HCEC 1CT (cell line): ENCODE measurements around the gene KCNC3.

Source experiments
- DNase-seq: peaks from one replicate; pipeline ENCODE4 v3.0.0-alpha.2; 2017

Gene KCNC3

GRCh38 chr19:50272263-50272897, 56.8 kb downstream of the KCNC3 start:
- no peak for DNase-seq

GRCh38 chr19:50269653-50270052, 59.5 kb downstream of the KCNC3 start:
- no peak for DNase-seq

GRCh38 chr19:50268501-50268900, 60.7 kb downstream of the KCNC3 start:
- no peak for DNase-seq

DNA sequence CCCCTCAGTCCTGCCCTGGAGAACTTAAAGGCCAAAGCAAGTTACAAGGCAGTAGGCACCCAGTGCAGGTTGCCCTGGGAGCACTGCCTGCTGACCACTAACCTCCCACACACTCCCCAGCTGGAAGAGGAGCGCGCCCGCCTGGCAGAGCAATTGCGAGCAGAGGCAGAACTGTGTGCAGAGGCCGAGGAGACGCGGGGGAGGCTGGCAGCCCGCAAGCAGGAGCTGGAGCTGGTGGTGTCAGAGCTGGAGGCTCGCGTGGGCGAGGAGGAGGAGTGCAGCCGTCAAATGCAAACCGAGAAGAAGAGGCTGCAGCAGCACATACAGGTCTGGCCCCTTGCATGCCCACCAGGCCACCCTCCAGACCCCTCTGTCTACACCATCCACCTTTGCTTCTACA, 61.1 kb downstream of the KCNC3 start:
- DNase-seq = no peak

GRCh38 chr19:50266896-50267295, 62.3 kb downstream of the KCNC3 start:
- DNase-seq = no peak

GRCh38 chr19:50266041-50266440, 63.1 kb downstream of the KCNC3 start:
- DNase-seq = no peak

DNA sequence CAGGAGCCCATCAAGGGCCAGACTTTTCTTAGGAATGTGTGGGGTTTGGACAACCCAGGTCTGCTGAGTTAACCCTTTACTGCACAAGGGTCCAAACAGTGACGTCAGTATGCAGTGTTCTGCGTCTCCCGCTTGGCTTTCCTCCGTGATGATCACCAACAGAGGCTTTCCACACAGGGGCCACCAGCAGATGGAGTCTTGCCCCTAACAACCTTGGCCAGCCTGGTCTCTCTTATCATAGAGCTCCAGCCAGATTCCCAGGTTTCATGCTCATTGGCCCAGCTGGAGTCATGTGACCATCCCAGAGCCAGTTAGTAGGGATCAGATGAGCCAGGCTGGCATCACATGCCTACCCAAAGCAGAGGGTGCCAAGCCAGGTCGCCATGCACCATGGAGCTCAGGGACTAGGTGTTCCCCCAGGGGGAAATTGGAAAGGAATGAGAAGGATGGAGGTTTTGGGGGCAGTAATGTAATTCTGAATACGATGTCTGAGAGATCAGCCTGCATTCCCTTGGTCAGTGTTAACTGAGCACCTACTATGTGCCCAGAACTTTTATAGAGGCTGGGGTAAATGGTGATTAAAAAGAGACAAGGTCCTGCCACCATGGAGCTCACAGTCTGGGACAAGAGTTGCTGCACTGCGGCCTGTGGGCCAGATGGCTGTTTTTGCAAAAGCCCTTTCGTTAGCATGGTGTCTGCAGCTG, 64.5 kb downstream of the KCNC3 start:
- DNase-seq = no peak

DNA sequence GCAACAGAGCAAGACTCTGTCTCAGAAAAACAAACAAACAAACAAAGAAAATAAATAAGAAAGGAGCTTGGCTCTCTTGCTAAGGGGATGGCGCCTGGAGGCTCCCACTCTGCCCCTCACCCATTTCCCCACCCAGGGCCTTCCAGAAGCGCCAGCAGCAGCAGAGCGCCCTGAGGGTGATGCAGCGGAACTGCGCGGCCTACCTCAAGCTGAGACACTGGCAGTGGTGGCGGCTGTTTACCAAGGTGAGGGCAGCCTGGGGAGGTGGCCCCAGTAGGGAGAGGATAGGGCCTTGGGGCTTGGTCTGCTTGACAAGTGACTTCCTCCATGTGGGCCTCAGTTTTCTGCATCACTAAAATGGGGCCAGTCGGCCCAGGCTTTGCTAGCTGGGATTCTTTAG, 66.0 kb downstream of the KCNC3 start:
- DNase-seq = no peak
